ENCODE results near the gene RAP2B. TPM values are rescaled to one million over a fixed set of nuclear protein-coding genes. Genes with fewer than 3 reads are reported as not detected.

Gene RAP2B
- total and polyA plus RNA-seq, 2 experiments from 2014 or later, result 5.3 to 8.2 TPM

DNA sequence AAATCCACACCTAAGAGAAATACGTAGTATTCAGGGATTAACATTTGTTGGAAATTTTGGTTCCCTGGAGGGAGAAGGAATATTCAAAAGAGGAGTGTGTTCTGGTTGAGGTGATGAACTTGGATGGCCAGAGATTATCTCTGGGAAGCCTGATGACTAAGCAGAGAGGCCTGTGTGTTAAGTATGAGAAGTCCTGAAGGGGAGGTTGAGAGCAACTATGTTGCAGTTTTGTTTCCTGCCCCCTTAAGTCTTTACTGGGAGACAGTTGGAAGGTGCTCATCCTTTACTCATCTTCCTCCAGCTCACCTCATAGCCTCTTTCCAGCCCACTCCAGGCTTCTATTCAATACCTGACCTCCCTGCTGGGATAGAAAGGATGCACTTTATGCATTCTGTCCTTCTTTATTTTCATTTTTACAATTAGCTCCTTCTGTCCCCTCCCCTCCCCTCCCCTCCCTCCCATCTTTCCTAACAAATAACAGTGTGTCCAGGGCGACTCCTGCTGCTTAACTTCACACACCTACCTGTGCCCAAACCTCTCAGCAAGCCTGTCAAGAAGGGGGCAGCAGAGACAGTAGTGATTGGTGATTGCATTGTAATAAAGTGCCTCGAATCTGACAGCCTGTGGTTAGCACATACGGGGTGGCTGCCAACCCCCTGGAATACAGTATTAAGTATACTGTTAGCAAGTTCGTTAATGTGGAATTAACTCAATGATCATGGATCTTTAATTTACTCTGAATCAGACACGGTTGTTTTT, 11.9 kb downstream of the RAP2B start:
- no peak overlapping the region for H3K4me3 ChIP-seq
- H3K27ac ChIP-seq, result no peak overlapping the region
- no peaks in the 10 kb centered on the region for H3K9me3 ChIP-seq (ENCODE audit: low read depth)
- H3K36me3 ChIP-seq, result no peaks in the 10 kb centered on the region
- TF ChIP-seq, protein P1, sequence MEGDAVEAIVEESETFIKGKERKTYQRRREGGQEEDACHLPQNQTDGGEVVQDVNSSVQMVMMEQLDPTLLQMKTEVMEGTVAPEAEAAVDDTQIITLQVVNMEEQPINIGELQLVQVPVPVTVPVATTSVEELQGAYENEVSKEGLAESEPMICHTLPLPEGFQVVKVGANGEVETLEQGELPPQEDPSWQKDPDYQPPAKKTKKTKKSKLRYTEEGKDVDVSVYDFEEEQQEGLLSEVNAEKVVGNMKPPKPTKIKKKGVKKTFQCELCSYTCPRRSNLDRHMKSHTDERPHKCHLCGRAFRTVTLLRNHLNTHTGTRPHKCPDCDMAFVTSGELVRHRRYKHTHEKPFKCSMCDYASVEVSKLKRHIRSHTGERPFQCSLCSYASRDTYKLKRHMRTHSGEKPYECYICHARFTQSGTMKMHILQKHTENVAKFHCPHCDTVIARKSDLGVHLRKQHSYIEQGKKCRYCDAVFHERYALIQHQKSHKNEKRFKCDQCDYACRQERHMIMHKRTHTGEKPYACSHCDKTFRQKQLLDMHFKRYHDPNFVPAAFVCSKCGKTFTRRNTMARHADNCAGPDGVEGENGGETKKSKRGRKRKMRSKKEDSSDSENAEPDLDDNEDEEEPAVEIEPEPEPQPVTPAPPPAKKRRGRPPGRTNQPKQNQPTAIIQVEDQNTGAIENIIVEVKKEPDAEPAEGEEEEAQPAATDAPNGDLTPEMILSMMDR (IDR thresholded peaks at IDR 0.05; ENCODE audit: low read depth, low read length), result no peak
- no peaks in the 10 kb centered on the region for H3K4me1 ChIP-seq (ENCODE audit: low read depth)
- DNase-seq (ENCODE audit: low read depth in 1 of 2, low spot score in 1 of 2), result peak in 1 of 2 donors; percentile 44
- H3K27me3 ChIP-seq, result no peaks in the 10 kb centered on the region

- DNase-seq (ENCODE audit: low read depth in 1 of 2, low spot score in 1 of 2), result no peak
- TF ChIP-seq, protein P1 (IDR thresholded peaks at IDR 0.05; ENCODE audit: low read depth, low read length), result no peak
- H3K9me3 ChIP-seq (ENCODE audit: low read depth), result no peaks in the 10 kb centered on the region
- H3K27me3 ChIP-seq, result no peaks in the 10 kb centered on the region
- no peak overlapping the region for H3K27ac ChIP-seq
- no peaks in the 10 kb centered on the region for H3K4me1 ChIP-seq (ENCODE audit: low read depth)
- no peaks in the 10 kb centered on the region for H3K36me3 ChIP-seq
- H3K4me3 ChIP-seq, result no peak overlapping the region
Measured at GRCh38 chr3:153176197-153176596, 14.2 kb downstream of the RAP2B start.

GRCh38 chr3:153180860-153181372, 18.9 kb downstream of the RAP2B start:
- no peak for DNase-seq (ENCODE audit: low read depth in 1 of 2, low spot score in 1 of 2)
- H3K9me3 ChIP-seq (ENCODE audit: low read depth), result no peaks in the 10 kb centered on the region
- no peaks in the 10 kb centered on the region for H3K27me3 ChIP-seq
- H3K4me1 ChIP-seq (ENCODE audit: low read depth), result no peaks in the 10 kb centered on the region
- TF ChIP-seq, protein P1 (IDR thresholded peaks at IDR 0.05; ENCODE audit: low read depth, low read length), result no peak
- no peak overlapping the region for H3K4me3 ChIP-seq
- H3K36me3 ChIP-seq, result no peaks in the 10 kb centered on the region
- H3K27ac ChIP-seq, result no peak overlapping the region

DNA sequence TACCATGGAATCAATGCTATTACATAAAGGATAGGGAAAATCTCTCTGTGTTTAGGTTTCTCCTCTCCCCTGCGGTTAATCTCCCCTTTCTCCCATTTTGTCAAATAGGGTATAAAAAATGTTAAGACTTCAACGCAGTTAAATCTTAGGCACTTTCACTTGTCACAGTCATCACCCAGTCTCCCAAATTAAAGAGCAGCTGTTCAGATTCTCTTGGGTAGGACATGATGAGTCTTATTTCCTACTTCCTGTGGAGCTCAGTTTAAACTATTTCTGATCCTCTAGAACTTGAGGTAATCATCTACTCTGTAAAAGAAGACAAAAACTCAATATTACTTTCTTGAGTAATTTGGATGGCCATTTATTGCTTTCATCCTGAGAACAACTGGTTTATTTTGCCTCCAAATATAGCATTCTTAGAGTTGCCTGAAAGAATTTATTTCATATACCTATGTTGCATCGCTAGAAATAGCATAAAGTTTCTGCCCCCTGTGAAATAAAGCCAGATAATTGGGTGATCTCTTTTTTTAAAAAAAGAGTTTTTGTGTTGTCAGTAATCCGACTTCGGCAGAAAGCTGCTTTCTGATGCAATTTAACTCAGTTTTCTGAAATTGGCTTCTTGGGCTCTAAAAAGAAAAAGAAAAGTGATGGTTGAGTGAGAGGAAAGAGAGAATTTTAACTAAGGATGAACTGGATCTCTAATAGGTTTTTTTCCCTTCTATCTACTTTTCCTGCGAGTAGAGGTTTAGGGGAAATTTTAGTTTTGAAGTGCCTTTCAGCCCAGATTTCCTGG, 20.7 kb downstream of the RAP2B start:
- no peak for DNase-seq (ENCODE audit: low read depth in 1 of 2, low spot score in 1 of 2)
- TF ChIP-seq, protein P1 (IDR thresholded peaks at IDR 0.05; ENCODE audit: low read depth, low read length), result no peak
- no peak overlapping the region for H3K27ac ChIP-seq
- no peak overlapping the region for H3K4me3 ChIP-seq
- H3K4me1 ChIP-seq (ENCODE audit: low read depth), result no peaks in the 10 kb centered on the region
- no peaks in the 10 kb centered on the region for H3K27me3 ChIP-seq
- H3K9me3 ChIP-seq (ENCODE audit: low read depth), result no peaks in the 10 kb centered on the region
- H3K36me3 ChIP-seq, result no peaks in the 10 kb centered on the region

DNA sequence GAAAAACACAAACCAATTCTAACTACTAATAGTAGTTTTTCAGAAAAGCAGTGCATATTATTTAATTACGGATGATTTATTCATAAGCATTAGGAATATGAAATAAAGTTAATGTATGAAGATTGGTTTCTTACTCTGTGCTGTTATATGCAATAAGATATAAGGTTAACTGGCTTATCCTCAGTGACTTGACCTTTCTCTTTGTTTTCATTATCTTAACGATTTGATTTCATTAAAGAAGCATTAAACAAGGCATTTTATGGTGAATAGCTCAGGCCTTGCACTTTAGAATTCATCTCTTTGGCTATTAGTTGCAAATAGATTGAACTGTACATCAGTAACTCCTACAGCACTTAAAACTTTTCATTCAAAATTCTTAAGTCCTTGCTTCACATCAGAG, 28.9 kb downstream of the RAP2B start:
- H3K27ac ChIP-seq, result no peak overlapping the region
- no peaks in the 10 kb centered on the region for H3K9me3 ChIP-seq (ENCODE audit: low read depth)
- H3K27me3 ChIP-seq, result no peaks in the 10 kb centered on the region
- no peaks in the 10 kb centered on the region for H3K4me1 ChIP-seq (ENCODE audit: low read depth)
- no peaks in the 10 kb centered on the region for H3K36me3 ChIP-seq
- DNase-seq (ENCODE audit: low read depth in 1 of 2, low spot score in 1 of 2), result no peak
- TF ChIP-seq, protein P1 (IDR thresholded peaks at IDR 0.05; ENCODE audit: low read depth, low read length), result no peak
- no peak overlapping the region for H3K4me3 ChIP-seq
